Measurements from ENCODE around the gene C16orf96. TPM values are rescaled to one million over a fixed set of nuclear protein-coding genes. Genes with fewer than 3 reads are reported as not detected.

Gene C16orf96
- total RNA-seq, 2 experiments from 2014 or later = 0.16 to 0.32 TPM

DNA sequence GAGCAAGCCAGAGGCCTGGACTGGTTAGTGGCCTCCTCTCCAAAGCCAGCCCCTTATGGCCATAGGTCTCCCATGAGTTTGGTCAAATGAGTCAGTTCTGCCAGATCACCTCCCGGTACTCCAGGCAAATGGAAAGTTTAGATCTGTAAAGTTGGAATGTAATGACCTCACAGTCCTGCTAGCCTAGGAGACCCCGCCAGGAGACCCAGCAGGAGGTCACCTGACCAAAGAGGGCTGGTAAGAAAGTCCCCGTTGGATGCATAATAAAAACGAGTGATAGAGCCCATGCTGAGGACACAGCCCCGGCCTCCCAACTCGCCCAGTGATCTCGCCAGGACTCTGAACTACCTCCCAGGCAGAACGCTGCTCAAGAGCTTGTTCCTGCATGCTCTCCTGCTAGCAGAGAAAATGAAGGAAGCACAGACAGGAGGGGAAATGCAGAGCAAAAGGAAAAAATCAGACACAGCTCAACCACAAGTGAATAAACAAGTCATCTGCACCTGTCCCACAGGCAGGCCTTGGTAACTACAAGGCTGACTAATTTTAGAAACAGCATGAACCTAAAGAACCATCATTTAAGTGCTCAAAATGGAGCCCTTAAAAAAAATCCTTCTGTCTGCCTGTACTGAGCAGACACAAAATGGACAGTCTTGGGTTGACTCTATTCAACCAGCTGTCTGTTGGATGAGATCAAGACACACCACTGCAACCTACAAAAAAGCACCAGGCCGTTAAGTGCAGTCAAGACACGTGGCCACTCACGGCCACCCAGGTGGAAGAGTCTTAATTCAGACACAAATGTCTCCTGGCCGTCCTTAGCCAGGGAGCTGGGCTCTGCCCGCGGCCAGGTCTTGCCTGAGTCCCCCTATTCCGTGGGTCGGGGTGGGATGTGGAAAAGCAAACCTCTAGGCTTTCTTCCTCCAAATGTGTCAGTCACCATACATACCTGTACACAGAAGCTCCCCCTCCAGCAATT is 26.8 kb upstream of the C16orf96 start:
- peak overlapping the region; percentile 96 for H3K27ac Mint-ChIP-seq

DNA sequence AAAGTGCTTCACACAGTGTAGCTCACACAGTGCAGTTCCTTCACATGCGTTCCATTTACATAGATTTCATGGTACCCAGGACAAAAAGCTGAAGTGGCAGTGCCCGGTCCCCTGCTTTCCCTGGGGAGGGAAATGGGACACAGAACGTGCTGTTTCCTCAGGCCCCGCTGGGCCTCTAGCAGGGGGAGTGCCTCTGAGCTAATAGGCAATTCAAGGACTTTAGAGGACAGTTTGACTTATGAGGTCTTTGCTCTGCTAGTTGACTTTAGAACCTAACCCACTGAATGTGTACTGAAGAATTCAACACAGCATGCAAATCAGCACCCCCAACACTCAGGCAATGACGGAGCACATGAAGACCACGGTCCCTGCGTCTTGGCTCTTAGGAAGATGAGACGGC is 24.3 kb upstream of the C16orf96 start:
- no peak for DNase-seq
- intact Hi-C loops (cut with micrococcal nuclease) = no loop called here
- H3K9me3 Mint-ChIP-seq = no peaks in the 10 kb centered on the region
- peaks cover 60% of the 10 kb centered on the region for H3K4me1 Mint-ChIP-seq (ENCODE audit: low read depth)
- POLR2A ChIA-PET = no interaction called here
- no peak overlapping the region for H3K27ac Mint-ChIP-seq
- TF ChIP-seq, protein P1, sequence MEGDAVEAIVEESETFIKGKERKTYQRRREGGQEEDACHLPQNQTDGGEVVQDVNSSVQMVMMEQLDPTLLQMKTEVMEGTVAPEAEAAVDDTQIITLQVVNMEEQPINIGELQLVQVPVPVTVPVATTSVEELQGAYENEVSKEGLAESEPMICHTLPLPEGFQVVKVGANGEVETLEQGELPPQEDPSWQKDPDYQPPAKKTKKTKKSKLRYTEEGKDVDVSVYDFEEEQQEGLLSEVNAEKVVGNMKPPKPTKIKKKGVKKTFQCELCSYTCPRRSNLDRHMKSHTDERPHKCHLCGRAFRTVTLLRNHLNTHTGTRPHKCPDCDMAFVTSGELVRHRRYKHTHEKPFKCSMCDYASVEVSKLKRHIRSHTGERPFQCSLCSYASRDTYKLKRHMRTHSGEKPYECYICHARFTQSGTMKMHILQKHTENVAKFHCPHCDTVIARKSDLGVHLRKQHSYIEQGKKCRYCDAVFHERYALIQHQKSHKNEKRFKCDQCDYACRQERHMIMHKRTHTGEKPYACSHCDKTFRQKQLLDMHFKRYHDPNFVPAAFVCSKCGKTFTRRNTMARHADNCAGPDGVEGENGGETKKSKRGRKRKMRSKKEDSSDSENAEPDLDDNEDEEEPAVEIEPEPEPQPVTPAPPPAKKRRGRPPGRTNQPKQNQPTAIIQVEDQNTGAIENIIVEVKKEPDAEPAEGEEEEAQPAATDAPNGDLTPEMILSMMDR (IDR thresholded peaks at IDR 0.05) = no peak
- CTCF ChIA-PET = interaction anchor here (0.7 to 3.4 kb wide), 2 partner anchors 12 to 26 kb away, joined by 3 to 17 read pairs; no protein-coding TSS in a partner anchor
- ATAC-seq = no peak
- H3K4me3 Mint-ChIP-seq = no peak overlapping the region
- H3K36me3 Mint-ChIP-seq (ENCODE audit: low read depth) = peaks cover 17% of the 10 kb centered on the region
- no peaks in the 10 kb centered on the region for H3K27me3 Mint-ChIP-seq

More for the DNA sequence above, 26.8 kb upstream of the C16orf96 start:
- H3K27me3 Mint-ChIP-seq = no peaks in the 10 kb centered on the region
- CTCF ChIA-PET = interaction anchor here (1.2 to 2.4 kb wide), 4 partner anchors 10 to 56 kb away, joined by 3 to 13 read pairs (median 9); partner anchors contain the start of gene CDIP1
- peak; percentile 54 for DNase-seq
- peak overlapping the region; percentile 34 for H3K4me3 Mint-ChIP-seq
- POLR2A ChIA-PET = interaction anchor here (1.1 to 1.2 kb wide), 4 partner anchors 9 to 52 kb away, joined by 3 to 4 read pairs (median 3); no protein-coding TSS in a partner anchor
- peaks cover 45% of the 10 kb centered on the region for H3K4me1 Mint-ChIP-seq (ENCODE audit: low read depth)
- H3K9me3 Mint-ChIP-seq = no peaks in the 10 kb centered on the region
- TF ChIP-seq, protein P1 (IDR thresholded peaks at IDR 0.05) = no peak
- intact Hi-C loops (cut with micrococcal nuclease) = no loop called here
- peak; percentile 82 for ATAC-seq
- peaks cover 13% of the 10 kb centered on the region for H3K36me3 Mint-ChIP-seq (ENCODE audit: low read depth)

DNA sequence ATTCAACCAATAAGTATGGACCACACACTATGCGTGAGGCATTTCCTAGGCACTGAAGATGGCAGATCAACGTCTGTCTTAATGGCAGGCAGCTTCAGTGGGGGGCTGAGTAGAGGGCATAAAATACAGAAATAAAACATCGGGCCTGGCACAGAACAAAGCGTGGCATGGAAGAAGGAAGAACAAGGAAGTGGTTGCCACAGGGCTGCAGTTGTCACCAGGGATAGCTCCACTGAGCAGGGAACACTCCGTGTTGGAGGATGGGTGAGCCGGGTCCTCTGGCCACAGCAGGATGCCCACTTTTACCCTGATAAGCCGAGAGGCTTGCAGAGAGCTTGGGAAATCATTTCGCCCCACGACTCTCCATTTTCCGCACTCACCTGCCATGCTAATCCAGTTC is 23.9 kb upstream of the C16orf96 start:
- peaks cover 17% of the 10 kb centered on the region for H3K36me3 Mint-ChIP-seq (ENCODE audit: low read depth)
- H3K27ac Mint-ChIP-seq = peak overlapping the region; percentile 1
- peaks cover 61% of the 10 kb centered on the region for H3K4me1 Mint-ChIP-seq (ENCODE audit: low read depth)
- H3K9me3 Mint-ChIP-seq = no peaks in the 10 kb centered on the region
- ChIA-PET CTCF (interaction anchor here (0.7 to 3.4 kb wide), 2 partner anchors 12 to 26 kb away, joined by 3 to 17 read pairs; no protein-coding TSS in a partner anchor), POLR2A (interaction anchor here (0.6 to 1.3 kb wide), 2 partner anchors 27 to 46 kb away, joined by 4 read pairs; no protein-coding TSS in a partner anchor)
- no peak overlapping the region for H3K4me3 Mint-ChIP-seq
- TF ChIP-seq, protein P1 (IDR thresholded peaks at IDR 0.05) = no peak
- ATAC-seq (no peak), DNase-seq (no peak)
- H3K27me3 Mint-ChIP-seq = no peaks in the 10 kb centered on the region
- intact Hi-C loops (cut with micrococcal nuclease) = no loop called here

DNA sequence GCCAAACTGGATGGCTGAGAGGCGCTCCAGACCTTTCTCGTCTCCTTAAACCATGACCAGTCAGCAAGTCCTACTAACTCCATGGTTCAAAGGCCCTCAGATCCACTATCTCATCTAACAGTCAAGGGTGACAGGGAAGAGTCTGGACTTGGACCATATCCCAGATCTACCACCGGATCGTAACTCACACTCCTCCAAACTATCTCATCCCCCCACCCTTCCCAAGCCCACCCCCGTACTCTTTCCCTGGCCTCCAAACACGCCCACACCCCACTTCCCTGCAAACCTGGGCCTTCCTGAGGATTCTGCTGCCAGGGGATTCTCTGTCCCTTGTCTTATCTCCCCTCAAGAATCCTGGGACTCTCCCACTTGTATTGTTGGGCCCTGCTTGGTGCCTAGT is 22.6 kb upstream of the C16orf96 start:
- Mint-ChIP-seq H3K4me3 (no peak overlapping the region), H3K4me1 (ENCODE audit: low read depth) (peaks cover 55% of the 10 kb centered on the region), H3K27me3 (no peaks in the 10 kb centered on the region), H3K27ac (no peak overlapping the region), H3K9me3 (no peaks in the 10 kb centered on the region), H3K36me3 (ENCODE audit: low read depth) (peaks cover 17% of the 10 kb centered on the region)
- no peak for DNase-seq
- no peak for ATAC-seq
- intact Hi-C loops (cut with micrococcal nuclease) = no loop called here
- TF ChIP-seq, protein P1 (IDR thresholded peaks at IDR 0.05) = no peak
- POLR2A ChIA-PET = interaction anchor here (1.3 kb wide), 1 partner anchor 29 kb away, joined by 4 read pairs; no protein-coding TSS in a partner anchor
- CTCF ChIA-PET = interaction anchor here (3.4 kb wide), 1 partner anchor 28 kb away, joined by 17 read pairs; no protein-coding TSS in a partner anchor
